Muscle of back (tissue), 11 donors: ENCODE results near the gene NDRG3. TPM values are rescaled to one million over a fixed set of nuclear protein-coding genes. Genes with fewer than 3 reads are reported as not detected.
"Not testable (repeated sequence)": the region's sequence is repeated elsewhere in the genome, so short reads cannot be mapped to it uniquely, and the experiment has no call there.

Experiments used
- DNase-seq, 3 donors: peaks; one replicate each; pipeline versions ENCODE4 v3.0.0 to v3.0.0-alpha.2; 2013
- polyA plus RNA-seq, 10 donors: library from polyadenylated mRNA; unstranded; fragments of 120-200 nt; gene quantifications; one replicate each; pipeline ENCODE4 v1.2.1, GENCODE V29; 2013; ENCODE audit not compliant: insufficient read length in 10 of 10

NDRG3 gene
- polyA plus RNA-seq, 10 donors: 14.0 to 21.4 (median 18.5) TPM

- no peak for DNase-seq
These were observed 134.3 kb downstream of the NDRG3 start for GRCh38 chr20:36611625-36612024.

- not testable (repeated sequence) for DNase-seq
These were observed 137.5 kb downstream of the NDRG3 start for GRCh38 chr20:36608388-36608728.

GRCh38 chr20:36607586-36608387 is 138.1 kb downstream of the NDRG3 start:
- DNase-seq: no peak

- no peak for DNase-seq
These were observed 139.5 kb downstream of the NDRG3 start for GRCh38 chr20:36606158-36607066.

- DNase-seq: peak; percentile 98 to 100 (median 100)
These were observed 140.3 kb downstream of the NDRG3 start, which contains the start of gene RAB5IF for GRCh38 chr20:36605399-36606157. Gene RAB5IF (plus strand): TSS chr20:36605779. CDS start chr20:36605952, 173 bp downstream.

- peak in 1 of 3 donors; percentile 13 for DNase-seq
These were observed 140.9 kb downstream of the NDRG3 start for GRCh38 chr20:36604952-36605398.

Other genes starting within 250 kb of the NDRG3 start
- gene MYL9, start 204.6 kb downstream of the NDRG3 start, polyA plus RNA-seq: 100 to 1,000 TPM; 367 to 656 (median 525) TPM
- 10 to 100 TPM; 18.7 to 28.2 (median 22.1) TPM for gene TGIF2, start 172.5 kb downstream of the NDRG3 start, polyA plus RNA-seq
- gene RAB5IF, start 140.3 kb downstream of the NDRG3 start, polyA plus RNA-seq: 10 to 100 TPM; 33.3 to 46.9 (median 42.2) TPM
- gene SLA2, start 99.9 kb downstream of the NDRG3 start, polyA plus RNA-seq: 1 to 10 TPM in 1 of 10 donors, under 1 TPM in 9; 0.18 to 1.2 (median 0.31) TPM
- gene DSN1, start 27.7 kb upstream of the NDRG3 start, polyA plus RNA-seq: 10 to 100 TPM in 5 of 10 donors, 1 to 10 TPM in 5; 7.9 to 15.2 (median 10.1) TPM
- gene TLDC2, start 130.0 kb upstream of the NDRG3 start, polyA plus RNA-seq: 1 to 10 TPM in 3 of 10 donors, under 1 TPM in 6, not detected in 1; 0.18 to 1.4 (median 0.71) TPM
- 10 to 100 TPM; 21.4 to 45.8 (median 29.8) TPM for gene SAMHD1, start 205.6 kb upstream of the NDRG3 start, polyA plus RNA-seq